AG04449 (cell line): ENCODE measurements around the gene TNFRSF1B.

Experiments used
- CTCF ChIA-PET: fragments of 350-600 bp; formaldehyde crosslinking; extraction: SDS; loops from one replicate; lab custom pipeline; 2021; ENCODE audit warnings: antibody characterized with exemption; lab: Yijun Ruan, JAX
- POLR2A ChIA-PET: fragments of 400-600, 350-600 bp; formaldehyde crosslinking; extraction: SDS; loops from one replicate; lab custom pipeline; 2020; ENCODE audit warnings: antibody characterized with exemption, inconsistent platforms; lab: Yijun Ruan, JAX
- DNase-seq: peaks from one replicate; pipeline ENCODE4 v3.0.0-alpha.2; 2010; ENCODE audit warnings: low read depth, low spot score
- H3K4me3 ChIP-seq: 2 replicates; pipeline ENCODE4 v1.5.1; 2011; ENCODE audit warnings: low read depth, mild to moderate bottlenecking, control low read depth, low read length
- TF ChIP-seq, protein P1 (sequence below): IDR thresholded peaks from one replicate; pipeline ENCODE4 v1.5.1; 2011; ENCODE audit warnings: mild to moderate bottlenecking, moderate library complexity, low read length, control low read depth, inconsistent platforms; ENCODE audit not compliant: insufficient read depth; ENCODE audit errors: missing control alignments

TNFRSF1B gene

DNA sequence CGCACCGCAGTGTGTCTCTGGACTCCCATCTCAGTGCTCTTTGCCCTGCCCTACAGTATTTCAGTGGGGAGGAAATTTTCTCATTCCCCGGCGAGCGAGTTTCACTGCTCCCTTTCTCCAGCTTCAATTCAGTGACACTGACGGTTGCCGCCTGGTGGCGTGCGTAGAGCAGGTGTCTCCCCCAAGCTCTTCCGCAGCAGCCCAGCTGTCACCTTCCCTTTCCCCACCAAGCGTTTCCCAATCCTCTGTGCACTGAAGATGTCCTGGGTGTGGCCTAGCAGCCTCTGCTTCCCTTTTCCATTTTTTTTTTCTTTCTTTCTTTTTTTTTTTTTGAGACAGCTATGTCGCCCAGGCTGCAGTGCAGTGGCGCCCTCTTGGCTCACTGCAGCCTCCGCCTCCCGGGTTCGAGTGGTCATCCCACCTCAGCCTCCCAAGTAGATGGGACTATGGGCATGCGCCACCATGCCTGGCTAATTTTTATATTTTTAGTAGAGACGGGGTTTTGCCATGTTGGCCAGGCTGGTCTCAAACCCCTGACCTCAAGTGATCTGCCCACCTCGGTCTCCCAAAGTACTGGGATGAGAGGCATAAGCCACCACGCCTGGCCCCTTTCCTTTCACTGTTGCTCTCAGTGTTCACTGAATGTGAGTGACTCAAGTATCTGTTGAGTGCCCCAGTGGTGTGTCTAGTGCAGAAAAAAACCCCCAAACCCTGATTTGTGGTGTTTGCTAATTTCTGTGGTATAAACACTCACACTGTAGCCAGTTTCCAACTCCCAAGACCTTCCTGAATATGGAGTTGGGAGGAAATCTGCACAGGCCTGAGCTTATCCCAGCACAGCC, 30.1 kb downstream of the TNFRSF1B start:
- ChIA-PET CTCF (interaction anchor here (0.9 to 21.3 kb wide), 4 partner anchors 11 to 76 kb away, joined by 3 to 730 read pairs (median 5); no protein-coding TSS in a partner anchor), POLR2A (no interaction called here)
- no peak overlapping the region for H3K4me3 ChIP-seq
- no peak for DNase-seq
- TF ChIP-seq, protein P1, sequence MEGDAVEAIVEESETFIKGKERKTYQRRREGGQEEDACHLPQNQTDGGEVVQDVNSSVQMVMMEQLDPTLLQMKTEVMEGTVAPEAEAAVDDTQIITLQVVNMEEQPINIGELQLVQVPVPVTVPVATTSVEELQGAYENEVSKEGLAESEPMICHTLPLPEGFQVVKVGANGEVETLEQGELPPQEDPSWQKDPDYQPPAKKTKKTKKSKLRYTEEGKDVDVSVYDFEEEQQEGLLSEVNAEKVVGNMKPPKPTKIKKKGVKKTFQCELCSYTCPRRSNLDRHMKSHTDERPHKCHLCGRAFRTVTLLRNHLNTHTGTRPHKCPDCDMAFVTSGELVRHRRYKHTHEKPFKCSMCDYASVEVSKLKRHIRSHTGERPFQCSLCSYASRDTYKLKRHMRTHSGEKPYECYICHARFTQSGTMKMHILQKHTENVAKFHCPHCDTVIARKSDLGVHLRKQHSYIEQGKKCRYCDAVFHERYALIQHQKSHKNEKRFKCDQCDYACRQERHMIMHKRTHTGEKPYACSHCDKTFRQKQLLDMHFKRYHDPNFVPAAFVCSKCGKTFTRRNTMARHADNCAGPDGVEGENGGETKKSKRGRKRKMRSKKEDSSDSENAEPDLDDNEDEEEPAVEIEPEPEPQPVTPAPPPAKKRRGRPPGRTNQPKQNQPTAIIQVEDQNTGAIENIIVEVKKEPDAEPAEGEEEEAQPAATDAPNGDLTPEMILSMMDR, result no peak

DNA sequence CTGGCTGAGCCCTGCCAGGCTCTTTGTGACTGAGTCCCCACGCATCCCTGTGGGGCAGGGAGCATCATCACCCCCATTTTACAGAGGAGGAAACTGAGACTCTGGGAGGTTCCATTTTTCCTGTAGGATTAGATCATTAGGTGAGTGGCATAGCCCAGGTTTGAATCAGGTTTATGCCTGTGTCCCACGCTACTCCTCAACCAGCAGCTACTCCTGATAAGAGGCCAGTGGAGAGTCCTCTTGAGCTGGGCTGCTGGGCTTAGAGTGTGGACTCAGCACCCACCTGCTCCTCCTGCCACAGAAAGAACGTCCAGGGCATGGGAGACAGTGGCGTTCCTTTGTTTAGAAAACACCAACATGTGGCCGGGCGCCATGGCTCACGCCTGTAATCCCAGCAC, 30.7 kb downstream of the TNFRSF1B start:
- TF ChIP-seq, protein P1, result no peak
- ChIA-PET POLR2A (no interaction called here), CTCF (interaction anchor here (1.3 to 21.3 kb wide), 2 partner anchors 12 to 77 kb away, joined by 6 to 730 read pairs; no protein-coding TSS in a partner anchor)
- no peak overlapping the region for H3K4me3 ChIP-seq
- DNase-seq, result no peak

DNA sequence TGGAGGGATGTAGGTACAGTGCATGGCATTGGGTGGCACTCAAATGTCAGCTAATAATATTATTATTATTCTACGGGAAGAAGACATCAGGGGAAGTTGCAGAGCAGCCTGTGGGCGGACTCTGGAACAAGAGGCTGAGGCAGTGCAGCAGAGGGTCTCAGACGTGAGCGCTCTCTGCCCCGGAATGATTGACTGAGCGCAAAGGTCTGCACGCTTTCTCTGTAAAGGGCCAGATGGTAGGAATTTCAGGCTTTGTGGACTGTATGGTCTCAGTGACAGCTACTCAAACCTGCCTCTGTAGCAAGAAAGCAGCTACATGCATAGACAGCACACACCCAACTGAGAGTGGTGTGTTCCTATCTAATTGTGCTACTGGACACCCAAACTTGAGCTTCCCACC, 33.4 kb downstream of the TNFRSF1B start:
- CTCF ChIA-PET, result interaction anchor here (1.7 to 21.3 kb wide), 2 partner anchors 9 to 80 kb away, joined by 11 to 730 read pairs; no protein-coding TSS in a partner anchor
- no peak overlapping the region for H3K4me3 ChIP-seq
- POLR2A ChIA-PET, result interaction anchor here (0.6 kb wide), 1 partner anchor 292 kb away, joined by 3 read pairs; no protein-coding TSS in a partner anchor
- TF ChIP-seq, protein P1, result no peak
- DNase-seq, result no peak

DNA sequence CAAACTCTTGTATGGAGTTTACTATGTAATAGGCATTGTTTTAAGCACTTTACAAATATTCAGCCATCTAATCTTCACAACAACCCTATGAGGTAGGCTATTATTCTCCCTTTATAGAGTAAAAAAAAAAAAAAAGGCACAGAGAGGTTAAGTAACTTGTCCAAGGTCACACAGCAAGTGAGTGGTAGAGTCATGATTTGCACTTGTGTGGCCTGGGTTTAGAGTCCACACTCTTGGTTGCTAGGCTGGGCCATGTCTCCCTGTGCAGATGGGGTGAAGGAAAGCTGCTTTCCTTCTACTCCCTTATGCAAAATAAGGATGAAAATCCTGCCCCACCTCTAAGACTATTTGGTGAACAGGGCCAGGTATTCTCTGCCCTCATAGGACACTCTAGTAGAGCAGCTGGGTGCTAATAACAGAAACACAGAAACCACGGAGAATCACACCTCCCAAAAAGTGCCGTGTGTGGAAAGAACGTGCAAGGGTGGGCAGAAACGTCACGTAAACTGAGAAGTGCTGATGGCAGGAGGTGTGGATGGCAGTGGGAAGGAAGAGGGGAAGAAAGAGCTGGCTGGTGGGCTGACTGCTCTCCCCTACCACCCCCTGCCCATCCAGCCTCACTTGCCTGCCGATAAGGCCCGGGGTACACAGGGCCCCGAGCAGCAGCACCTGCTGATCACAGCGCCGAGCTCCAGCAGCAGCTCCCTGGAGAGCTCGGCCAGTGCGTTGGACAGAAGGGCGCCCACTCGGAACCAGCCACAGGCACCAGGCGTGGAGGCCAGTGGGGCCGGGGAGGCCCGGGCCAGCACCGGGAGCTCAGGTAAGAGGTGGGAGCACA, 34.8 kb downstream of the TNFRSF1B start:
- CTCF ChIA-PET, result interaction anchor here (0.9 to 21.3 kb wide), 3 partner anchors 9 to 90 kb away, joined by 3 to 730 read pairs (median 5); no protein-coding TSS in a partner anchor
- DNase-seq, result no peak
- TF ChIP-seq, protein P1, result no peak
- no peak overlapping the region for H3K4me3 ChIP-seq
- POLR2A ChIA-PET, result no interaction called here

DNA sequence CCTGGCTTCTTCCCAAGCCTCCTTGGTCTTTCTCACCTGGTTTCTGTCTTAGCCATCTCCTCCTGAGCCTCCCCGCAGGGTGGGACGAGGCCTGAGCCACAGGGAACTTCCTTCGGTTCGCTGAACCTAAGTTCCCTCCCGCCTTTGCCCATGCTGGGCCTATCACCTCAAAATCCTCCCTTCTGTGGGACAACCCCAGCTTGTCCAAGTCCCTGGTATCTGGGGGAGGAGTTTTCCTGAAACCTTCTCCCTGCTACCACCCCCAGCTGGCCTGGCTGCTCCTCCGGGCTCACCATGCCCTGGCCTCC, 35.4 kb downstream of the TNFRSF1B start:
- no peak for DNase-seq
- CTCF ChIA-PET, result interaction anchor here (0.9 to 21.3 kb wide), 3 partner anchors 9 to 91 kb away, joined by 3 to 730 read pairs (median 5); no protein-coding TSS in a partner anchor

More for the DNA sequence above, 35.4 kb downstream of the TNFRSF1B start:
- POLR2A ChIA-PET, result no interaction called here
- TF ChIP-seq, protein P1, result no peak
- no peak overlapping the region for H3K4me3 ChIP-seq
